ENCODE data around the gene LCE6A.
A peak's percentile ranks its signal among the peaks of the same experiment; 100 is the strongest.

Gene LCE6A, protein sequence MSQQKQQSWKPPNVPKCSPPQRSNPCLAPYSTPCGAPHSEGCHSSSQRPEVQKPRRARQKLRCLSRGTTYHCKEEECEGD

DNA sequence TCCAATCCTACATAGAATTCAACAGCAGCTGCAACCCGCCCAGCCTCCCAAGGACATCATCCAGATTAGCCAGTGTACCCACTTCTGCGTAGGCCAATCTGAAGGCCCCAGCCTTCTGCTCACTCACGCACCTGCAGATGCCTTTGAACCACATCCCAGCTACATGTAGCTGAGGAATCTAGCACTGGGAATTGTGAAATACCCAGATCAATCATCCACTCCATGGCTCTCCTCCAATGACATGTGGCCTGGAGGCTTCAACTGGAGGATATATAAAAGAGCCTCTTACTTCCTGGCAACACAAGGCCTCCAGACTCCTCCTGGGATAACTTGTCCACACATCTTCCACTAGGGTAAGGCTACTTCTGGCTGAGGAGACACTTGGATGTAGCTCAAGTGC is at the start of gene LCE6A:
LCE6A (plus strand) TSS at position 301 of the 400 bp plus-strand sequence. CDS start 665 bp downstream, outside the sequence.
- DNase-seq (ENCODE audit: low read depth in 2 of 2): no peak

DNA sequence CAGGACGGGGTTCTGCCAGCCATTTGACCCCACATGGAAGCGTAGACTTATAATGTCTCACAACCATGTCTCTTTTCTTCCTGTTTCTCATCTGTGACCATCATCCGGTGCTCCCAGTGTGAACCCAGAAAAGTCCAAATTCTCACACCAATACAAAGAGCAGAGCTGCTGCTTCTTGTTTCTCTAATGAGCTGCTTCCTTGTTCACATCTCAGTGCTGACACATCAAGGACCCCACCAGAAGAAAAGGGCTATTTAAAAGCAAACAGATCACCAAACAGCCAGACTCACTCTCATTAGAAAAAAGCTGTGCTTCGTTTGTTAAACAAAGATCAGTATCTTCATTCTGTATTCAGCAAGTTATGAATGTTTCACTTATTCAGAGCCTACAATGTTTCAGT is 47.0 kb upstream of the LCE6A start:
- DNase-seq (ENCODE audit: low read depth in 2 of 2): no peak

DNA sequence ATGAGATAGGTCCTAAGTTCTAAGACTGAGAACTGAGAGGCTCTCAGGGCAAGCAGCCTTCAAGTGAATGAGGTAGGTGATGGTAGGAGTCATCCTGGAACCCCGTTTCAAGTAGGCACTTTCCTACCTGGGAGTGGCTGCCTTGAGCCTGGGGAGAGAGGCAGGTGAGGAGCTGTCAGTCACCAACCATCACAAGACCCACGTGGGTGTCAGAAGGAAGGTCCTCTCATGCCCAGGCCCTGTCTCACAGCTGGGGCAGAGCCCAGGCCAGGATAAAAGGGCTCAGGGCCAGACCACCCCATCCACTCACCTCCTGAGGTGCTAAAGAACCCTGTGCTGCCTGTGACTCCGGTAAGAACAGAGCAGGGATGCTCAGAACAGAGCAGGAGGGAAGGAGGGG is 46.2 kb upstream of the LCE6A start, which contains the start of gene LCE1D:
LCE1D (plus strand) TSS at position 301 of the 400 bp plus-strand sequence. CDS start 1,074 bp downstream, outside the sequence.
- DNase-seq (ENCODE audit: low read depth in 2 of 2): no peak

DNA sequence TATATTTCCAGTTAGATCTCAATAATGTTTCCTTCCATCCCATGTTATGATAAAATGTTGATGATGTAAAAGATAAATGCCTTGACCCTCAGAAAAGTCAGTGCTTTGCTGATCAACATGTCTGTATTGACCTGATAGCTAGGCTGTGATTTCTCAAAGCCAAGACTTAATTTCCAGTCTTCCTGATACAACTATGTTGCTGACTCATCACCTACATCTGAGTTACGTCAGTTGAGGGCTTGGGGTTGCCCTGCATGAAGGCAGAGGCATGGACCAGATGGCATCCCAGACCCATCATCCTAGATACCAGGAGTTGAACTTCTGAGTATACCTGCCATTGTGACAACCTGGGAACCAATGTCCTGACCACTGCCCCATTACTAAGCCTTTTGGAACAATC is 41.3 kb upstream of the LCE6A start:
- DNase-seq (ENCODE audit: low read depth in 2 of 2): no peak

DNA sequence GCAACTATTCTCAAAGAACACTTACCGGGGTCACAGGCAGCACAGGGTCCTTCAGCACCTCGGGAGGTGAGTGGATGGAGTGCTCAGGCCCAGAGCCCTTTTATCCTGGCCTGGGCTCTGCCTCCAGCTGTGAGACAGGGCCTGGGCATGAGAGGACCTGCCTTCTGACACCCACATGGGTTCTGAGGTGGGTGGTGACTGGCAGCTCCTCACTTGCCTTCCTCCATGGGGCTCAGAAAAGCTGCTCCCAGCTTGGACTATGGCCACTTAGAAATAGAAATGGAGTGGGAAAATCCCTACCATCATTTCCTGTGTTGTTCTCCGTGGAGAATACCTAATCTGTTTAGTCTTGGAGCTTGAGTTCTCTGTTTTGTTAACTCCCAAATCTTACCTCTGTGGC is 36.1 kb upstream of the LCE6A start, which contains the start of gene LCE1C:
LCE1C (minus strand) TSS at position 76 of the 400 bp plus-strand sequence. CDS start 1,173 bp downstream, outside the sequence.
- DNase-seq (ENCODE audit: low read depth in 2 of 2): no peak

DNA sequence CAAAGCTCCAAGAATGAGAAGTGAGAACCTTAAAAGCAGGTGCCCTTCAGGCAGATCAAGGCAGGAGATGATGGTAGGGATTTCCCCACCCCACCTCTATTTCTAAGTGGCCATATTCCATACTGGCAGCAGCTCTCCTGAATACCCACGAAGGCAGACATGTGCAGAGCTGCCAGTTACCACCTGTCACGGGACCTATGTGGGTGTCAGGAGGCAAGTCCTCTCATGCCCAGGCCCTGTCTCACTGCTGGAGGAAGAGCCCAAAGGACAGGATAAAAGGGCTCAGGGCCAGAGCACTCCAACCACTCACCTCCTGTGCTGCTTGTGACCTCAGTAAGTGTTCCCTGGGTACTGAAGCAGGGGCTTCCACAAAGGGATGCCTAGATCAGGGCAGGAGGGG is 31.6 kb upstream of the LCE6A start:
- DNase-seq (ENCODE audit: low read depth in 2 of 2): no peak

DNA sequence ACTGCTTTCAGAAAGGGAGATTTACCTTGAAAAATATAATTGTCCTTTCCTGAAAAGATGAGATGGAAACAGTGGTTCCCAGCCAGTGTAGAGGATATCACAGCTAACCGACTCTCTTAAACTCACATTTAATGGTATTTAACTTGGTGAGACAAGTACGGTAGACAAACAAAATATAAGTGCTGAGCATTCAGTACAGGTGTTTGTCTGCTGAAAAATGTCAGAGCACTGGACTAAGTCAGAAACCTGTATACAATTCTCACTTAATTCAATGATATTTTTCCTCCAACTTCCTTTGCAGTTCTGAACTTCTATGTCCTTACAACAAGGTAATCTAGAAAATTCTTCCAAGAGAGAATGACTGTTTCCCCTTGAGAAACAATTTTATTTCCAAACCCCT is 31.0 kb upstream of the LCE6A start, which contains the start of gene LCE1B:
LCE1B (plus strand) TSS at position 301 of the 400 bp plus-strand sequence. CDS start 476 bp downstream, outside the sequence.
- no peak for DNase-seq (ENCODE audit: low read depth in 2 of 2)

DNA sequence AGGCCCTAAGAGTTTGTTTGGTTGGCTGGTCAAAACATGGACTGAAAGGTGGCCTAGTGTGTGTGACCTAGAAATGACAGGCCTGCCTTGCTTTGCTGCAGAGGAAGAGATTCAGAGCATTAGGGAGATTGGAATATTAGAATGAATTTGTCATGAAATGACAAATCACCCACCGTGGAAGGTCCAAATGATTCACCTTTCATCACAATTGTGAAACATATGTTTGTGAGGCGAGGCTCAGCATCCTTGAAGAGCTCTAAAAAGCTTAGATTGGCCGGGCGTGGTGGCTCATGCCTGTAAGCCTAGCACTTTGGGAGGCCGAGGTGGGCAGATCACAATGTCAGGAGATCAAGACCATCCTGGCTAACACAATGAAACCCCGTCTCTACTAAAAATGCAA is 25.3 kb upstream of the LCE6A start:
- no peak for DNase-seq (ENCODE audit: low read depth in 2 of 2)

DNA sequence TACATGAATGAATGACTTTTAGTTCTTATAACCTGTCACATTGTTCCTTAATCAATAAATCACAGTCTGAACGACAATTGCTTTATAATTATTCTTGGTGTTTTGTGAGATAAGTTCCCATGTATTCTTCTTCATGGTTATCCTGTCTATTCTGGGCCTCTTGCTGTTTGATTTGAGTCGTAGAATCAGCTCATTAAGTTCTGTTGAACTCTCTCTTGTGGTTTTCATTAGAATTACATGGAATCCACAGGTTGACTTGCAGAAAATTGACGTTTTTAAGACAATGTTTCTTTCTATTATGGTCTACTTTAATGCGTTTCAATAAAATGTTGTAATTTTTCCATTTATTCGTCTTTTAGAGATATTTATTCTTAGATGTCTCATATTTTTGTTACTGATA is 19.4 kb upstream of the LCE6A start:
- no peak for DNase-seq (ENCODE audit: low read depth in 2 of 2)

DNA sequence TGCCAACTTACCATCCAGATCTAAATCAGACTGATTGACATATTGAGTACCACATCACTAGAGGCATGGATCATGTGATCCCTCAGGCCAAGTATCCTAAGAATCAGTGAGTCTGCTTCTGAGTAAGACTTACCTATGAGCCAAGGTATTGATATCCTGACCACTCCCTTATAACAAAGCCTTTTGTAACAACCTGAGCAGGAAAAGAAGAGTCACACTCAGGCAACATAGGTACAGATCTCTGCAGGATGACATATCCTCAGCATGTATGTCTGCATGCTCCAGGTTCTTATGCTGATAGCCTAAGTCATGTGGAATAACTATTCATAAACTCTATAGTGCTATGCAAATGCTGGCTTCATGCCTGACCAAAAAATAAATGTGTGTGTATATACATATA is 17.7 kb upstream of the LCE6A start:
- no peak for DNase-seq (ENCODE audit: low read depth in 2 of 2)

DNA sequence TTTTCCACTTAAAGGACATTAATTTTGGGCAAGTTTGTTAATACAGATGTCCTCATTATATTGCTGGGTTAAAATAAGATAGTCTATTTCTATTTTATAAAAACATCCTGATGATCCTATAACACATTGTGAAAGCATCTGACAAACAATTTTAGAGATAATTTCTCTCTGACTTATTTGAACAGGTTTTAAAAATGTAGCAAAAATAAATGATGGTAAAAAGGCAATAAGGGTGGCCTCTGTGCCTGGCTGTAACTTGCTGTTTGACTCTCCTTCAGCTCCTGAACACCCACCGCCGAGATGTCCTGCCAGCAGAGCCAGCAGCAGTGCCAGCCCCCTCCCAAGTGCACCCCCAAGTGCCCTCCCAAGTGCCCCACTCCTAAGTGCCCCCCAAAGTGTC is 15.5 kb upstream of the LCE6A start, which contains the start of gene LCE1A:
LCE1A (plus strand) TSS at position 301 of the 400 bp plus-strand sequence; CDS start at position 301, 0 bp downstream.
- DNase-seq (ENCODE audit: low read depth in 2 of 2): no peak

DNA sequence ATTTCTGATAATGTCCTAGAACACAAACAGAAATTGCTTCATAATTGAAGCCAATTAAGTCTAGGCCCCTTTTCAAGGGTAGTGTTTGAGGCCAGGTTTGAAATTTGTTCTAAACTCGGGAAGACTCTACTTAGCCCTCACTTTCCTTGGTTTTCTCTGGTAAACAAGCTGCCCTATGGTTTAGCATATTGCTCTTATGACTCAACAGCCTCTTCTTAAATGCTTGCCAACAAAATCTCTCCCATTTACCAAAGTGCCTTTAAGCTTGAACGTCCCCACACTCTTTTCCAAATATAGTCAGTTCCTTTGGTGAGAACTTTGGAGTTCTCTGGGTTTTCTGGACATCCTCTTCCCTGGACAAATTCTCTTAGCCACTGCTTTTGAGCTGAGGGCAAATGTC is 5.8 kb upstream of the LCE6A start:
- DNase-seq (ENCODE audit: low read depth in 2 of 2): no peak

DNA sequence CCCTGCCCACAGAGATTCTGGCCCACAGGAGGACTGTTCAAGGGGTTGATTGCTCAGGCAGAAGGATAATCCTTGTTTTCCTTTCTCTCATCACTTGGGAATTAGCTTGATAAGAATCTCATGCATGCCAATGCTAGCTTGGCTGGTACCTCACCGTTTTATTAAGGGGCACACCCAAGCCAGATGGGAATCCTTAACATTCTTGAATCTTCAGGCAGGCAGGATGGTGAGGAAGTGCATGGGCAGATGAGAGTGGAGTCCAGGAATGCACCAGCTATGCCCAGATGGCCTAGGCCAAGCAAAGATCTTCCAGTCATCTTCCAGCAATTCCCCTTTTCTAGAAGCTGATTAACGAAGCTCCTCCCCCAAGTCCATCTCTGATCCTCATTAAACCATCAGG is 13.0 kb downstream of the LCE6A start:
- DNase-seq (ENCODE audit: low read depth in 2 of 2): no peak

DNA sequence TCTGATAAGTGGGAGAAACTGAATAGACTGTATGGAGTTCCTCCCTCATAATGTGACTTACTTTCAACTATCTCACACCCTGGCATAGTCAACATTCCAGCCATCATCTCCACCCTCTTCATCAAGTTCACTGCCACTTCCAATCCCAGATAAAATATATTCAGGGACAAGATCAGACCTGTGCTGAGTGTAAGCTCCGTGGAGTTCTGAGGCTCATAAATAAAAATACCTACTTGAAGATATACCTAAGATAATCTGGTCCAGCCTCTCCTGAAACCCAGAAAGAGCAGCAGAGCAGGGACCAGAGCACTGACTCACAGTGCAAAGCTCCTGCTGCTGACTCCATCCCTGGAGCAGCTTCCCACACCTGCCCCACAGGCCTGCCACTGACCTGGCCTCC is 15.4 kb downstream of the LCE6A start:
- DNase-seq (ENCODE audit: low read depth in 2 of 2): no peak

DNA sequence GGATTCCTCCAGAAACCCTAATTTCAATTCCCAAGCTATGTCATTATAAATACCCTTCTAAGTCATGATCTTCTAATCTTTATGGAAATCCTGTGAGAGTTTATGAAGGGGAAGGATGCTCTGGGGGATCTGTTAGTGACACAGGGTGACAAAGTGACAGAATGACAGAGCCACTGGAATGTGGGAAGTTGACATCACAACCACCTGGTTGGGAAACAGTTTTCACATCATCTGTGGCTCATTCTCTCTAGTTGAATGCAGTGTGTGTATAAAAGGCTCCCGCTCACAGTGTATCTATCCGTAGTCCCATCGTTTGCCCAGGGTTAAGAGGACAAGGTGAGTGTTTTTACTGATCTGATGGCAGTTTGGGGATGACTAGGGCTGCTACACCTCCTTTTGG is 17.0 kb downstream of the LCE6A start, which contains the start of gene LCE7A:
LCE7A (plus strand) TSS at position 301 of the 400 bp plus-strand sequence. CDS start 702 bp downstream, outside the sequence.
- DNase-seq (ENCODE audit: low read depth in 2 of 2): no peak

DNA sequence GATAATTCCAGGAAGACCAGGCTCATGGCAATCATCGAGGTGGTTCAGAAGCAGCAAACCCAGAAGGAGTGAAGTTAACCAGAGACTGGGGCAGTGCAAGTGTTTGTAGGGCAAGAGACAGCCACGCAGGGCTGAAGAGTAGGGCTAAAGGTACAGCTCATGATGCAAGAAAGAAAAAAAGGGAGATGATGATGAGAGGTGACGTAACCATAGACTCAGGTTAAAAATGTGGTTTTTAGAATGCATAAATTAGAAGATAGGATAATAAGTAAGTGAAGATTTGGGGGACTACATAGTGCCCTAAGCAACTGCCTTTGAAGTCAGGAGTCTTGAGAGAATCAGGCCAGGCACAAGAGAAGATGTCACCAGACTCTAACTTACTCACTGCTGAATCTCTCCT is 17.5 kb downstream of the LCE6A start:
- DNase-seq (ENCODE audit: low read depth in 2 of 2): no peak

DNA sequence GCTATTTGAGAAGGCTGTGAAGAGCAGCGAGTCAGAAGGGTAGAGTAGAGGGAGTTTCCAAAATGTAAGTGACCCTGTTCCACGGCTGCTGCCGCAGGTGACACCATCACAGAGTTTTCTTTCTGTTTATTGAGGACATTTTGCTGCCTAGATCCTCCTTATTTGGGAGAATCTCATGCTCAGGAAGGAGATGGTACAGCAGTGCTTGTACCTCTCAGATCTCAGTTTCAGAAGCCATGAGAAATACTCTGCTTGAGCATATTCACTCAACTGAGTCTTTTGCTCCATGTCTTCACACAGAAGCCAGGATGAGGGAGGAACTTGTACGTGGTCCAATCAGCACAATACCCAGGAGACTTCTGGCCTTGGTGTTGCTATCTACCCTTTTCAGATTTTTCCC is 18.7 kb downstream of the LCE6A start:
- DNase-seq (ENCODE audit: low read depth in 2 of 2): no peak

DNA sequence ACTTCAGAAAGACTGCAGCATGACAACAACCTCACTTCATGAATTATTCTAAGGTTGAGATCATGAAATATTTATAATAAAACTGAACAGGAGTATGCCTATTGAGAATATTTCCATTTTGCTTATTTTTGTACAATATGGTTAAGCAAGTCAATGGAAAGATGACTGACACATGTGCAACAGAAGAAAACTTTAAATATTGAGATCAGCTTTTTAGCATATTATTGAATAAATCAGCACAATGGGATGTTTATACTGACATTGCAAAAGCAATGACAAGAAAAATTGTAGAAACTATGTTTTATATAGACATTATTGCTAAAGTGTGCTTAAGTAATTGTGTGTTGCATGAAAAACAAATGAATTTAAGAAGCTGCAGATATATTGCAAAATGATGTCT is 21.8 kb downstream of the LCE6A start:
- DNase-seq (ENCODE audit: low read depth in 2 of 2): no peak

DNA sequence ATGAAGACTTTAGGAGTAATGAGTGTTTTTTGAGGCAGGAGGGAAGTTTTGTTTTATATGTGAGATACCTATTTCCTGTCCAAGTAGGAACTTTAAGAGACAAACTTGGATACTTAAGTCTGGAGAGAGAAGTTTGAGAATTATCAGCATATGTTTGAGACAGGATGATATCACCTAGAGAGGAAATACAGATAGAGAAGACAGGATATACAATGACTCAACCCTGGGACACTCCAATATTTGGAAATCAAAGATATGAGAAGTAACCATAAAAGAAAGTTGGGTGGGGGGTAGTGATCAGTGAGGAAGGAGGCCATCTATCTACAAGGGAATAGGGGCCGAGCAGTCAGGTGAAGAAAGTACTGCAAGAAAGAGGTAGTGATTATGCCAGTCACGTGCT is 23.7 kb downstream of the LCE6A start:
- no peak for DNase-seq (ENCODE audit: low read depth in 2 of 2)

DNA sequence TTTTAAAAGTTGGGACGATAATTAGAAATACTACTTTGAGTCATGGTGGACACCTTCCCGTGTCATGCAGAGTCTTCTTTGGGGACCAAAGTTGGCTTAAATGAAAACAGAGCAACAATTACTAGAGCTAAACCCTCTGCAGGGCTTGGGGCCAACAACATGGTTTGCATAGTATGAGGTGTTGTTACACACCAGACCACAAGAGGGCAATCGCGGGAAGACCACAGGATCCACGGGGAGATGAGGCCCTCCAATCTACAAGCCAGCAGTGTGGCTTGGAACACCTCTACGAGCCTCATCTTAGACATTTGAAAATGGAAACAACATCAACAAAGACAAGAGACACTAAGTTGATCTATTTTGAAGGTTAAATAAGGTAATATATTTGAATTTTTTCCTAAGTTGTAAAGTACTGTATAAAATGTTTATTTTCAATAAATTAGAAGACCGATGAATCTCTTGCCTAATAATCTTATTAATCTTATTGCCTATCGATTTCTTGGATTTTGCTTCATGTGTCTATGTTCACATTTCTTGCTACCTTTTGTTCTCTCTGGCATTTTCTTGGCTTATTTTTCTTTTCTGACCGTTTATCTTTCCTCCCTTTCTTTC is 27.3 kb downstream of the LCE6A start:
- peak; percentile 23 to 25 for DNase-seq (ENCODE audit: low read depth in 2 of 2)

DNA sequence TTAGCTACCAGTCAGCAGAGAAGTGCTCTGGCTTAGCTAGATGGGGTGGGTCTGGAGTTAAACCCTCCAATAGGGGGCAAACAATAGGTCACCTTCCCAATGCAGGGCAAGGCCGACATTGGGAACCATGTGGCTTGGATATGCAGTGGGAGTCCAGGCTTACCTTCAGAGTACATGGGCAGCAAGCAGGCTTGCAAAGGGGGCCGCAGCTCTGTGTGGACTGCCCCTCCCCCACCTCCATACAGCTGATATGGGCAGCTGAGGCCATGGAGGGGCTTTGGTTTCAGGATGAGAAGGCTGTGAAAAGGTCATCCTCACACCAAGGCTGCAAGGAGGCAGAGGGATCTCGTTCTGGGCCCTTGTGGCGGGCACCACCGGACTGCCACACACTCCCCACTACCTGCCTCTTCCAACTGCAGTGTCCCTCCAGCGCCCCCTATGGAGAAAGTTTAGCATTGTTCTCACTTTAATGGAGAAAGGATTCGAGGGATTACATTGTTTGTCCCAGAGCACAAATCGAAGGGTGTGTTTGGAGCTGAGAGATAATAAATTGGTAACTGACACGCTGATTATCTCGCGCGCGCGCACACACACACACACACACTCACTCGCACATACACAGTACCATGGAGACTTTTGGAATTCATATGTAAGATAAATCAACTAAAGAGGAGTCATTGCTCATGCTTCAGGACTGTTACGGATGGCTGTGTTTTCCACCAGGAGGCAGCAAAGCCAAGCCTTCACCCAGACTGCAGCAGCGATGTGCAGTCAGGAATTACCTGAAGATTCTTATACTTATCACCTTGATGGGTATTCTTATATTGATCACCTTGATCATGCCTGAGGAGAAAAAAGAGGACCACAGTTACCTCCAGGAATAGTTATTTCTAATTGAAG is 28.4 kb downstream of the LCE6A start:
- no peak for DNase-seq (ENCODE audit: low read depth in 2 of 2)

DNA sequence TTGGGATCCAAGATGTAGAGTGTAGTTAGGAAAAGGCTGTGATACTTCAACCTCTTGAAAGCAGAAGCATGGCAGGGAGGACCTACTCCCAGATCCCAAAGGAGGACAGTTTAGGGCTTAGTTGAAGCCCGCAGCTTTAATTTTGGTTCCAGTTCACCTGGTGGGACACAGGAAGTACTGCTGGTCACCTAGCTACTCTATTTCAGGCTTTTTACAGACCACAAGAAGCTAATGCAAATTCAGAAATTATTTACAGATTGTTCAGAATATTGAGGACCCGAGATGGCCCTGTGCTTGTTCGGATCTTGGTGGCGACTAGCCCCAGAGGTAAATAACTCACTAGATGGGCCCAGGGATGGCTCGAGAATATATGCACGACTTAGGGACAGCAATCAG is 29.1 kb downstream of the LCE6A start:
- no peak for DNase-seq (ENCODE audit: low read depth in 2 of 2)
